ENCODE results near the gene AGBL4.

AGBL4 gene

GRCh38 chr1:49171941-49172593 lies 851.7 kb downstream of the AGBL4 start:
- DNase-seq: no peak

GRCh38 chr1:49166031-49166430 lies 857.7 kb downstream of the AGBL4 start:
- no peak for DNase-seq

- no peak for DNase-seq
Measured at GRCh38 chr1:49163031-49163430, 860.7 kb downstream of the AGBL4 start.

- DNase-seq: no peak
Measured at GRCh38 chr1:49160677-49161076, 863.1 kb downstream of the AGBL4 start.

- DNase-seq: no peak
Measured at GRCh38 chr1:49136738-49137251, 887.0 kb downstream of the AGBL4 start.

- no peak for DNase-seq
Measured at GRCh38 chr1:49125746-49126145, 898.0 kb downstream of the AGBL4 start.

- no peak for DNase-seq
Measured at GRCh38 chr1:49111931-49112330, 911.8 kb downstream of the AGBL4 start.

- DNase-seq: no peak
Measured at GRCh38 chr1:49106445-49106844, 917.3 kb downstream of the AGBL4 start.

- no peak for DNase-seq
Measured at GRCh38 chr1:49104575-49104974, 919.2 kb downstream of the AGBL4 start.

GRCh38 chr1:49102752-49103151 lies 921.0 kb downstream of the AGBL4 start:
- no peak for DNase-seq

- DNase-seq: no peak
Measured at GRCh38 chr1:49098866-49099265, 924.9 kb downstream of the AGBL4 start.

GRCh38 chr1:49086327-49086726 lies 937.4 kb downstream of the AGBL4 start:
- no peak for DNase-seq

- DNase-seq: no peak
Measured at GRCh38 chr1:49085079-49085478, 938.7 kb downstream of the AGBL4 start.

- DNase-seq: no peak
Measured at GRCh38 chr1:49060766-49061165, 963.0 kb downstream of the AGBL4 start.

- DNase-seq: no peak
Measured at GRCh38 chr1:49059087-49059486, 964.7 kb downstream of the AGBL4 start.

GRCh38 chr1:49052102-49052501 lies 971.7 kb downstream of the AGBL4 start:
- no peak for DNase-seq

- no peak for DNase-seq
Measured at GRCh38 chr1:49051647-49052046, 972.1 kb downstream of the AGBL4 start.

- no peak for DNase-seq
Measured at GRCh38 chr1:49050041-49050440, 973.7 kb downstream of the AGBL4 start.

GRCh38 chr1:49048188-49048587 lies 975.6 kb downstream of the AGBL4 start:
- DNase-seq: no peak

- DNase-seq: no peak
Measured at GRCh38 chr1:49046305-49046704, 977.4 kb downstream of the AGBL4 start.

- no peak for DNase-seq
Measured at GRCh38 chr1:49045371-49045770, 978.4 kb downstream of the AGBL4 start.

GRCh38 chr1:49036700-49037099 lies 987.1 kb downstream of the AGBL4 start:
- DNase-seq: no peak

GRCh38 chr1:49028396-49028795 lies 995.4 kb downstream of the AGBL4 start:
- DNase-seq: no peak

- DNase-seq: no peak
Measured at GRCh38 chr1:49026230-49026811, 997.4 kb downstream of the AGBL4 start.
